ENCODE results near the gene AP1S1. TPM values are rescaled to one million over a fixed set of nuclear protein-coding genes. Genes with fewer than 3 reads are reported as not detected.

The AP1S1 gene
- total RNA-seq, 1 donor, result 77.5 TPM

GRCh38 chr7:101175664-101176063 is 21.4 kb downstream of the AP1S1 start:
- TF ChIP-seq, protein P1, sequence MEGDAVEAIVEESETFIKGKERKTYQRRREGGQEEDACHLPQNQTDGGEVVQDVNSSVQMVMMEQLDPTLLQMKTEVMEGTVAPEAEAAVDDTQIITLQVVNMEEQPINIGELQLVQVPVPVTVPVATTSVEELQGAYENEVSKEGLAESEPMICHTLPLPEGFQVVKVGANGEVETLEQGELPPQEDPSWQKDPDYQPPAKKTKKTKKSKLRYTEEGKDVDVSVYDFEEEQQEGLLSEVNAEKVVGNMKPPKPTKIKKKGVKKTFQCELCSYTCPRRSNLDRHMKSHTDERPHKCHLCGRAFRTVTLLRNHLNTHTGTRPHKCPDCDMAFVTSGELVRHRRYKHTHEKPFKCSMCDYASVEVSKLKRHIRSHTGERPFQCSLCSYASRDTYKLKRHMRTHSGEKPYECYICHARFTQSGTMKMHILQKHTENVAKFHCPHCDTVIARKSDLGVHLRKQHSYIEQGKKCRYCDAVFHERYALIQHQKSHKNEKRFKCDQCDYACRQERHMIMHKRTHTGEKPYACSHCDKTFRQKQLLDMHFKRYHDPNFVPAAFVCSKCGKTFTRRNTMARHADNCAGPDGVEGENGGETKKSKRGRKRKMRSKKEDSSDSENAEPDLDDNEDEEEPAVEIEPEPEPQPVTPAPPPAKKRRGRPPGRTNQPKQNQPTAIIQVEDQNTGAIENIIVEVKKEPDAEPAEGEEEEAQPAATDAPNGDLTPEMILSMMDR (IDR thresholded peaks at IDR 0.05; ENCODE audit: insufficient read depth, low read length), result no peak
- H3K4me3 ChIP-seq (ENCODE audit: low read depth, low read length), result no peak overlapping the region
- no peak for DNase-seq (ENCODE audit: low read depth)

GRCh38 chr7:101177644-101178043 is 23.4 kb downstream of the AP1S1 start:
- H3K4me3 ChIP-seq (ENCODE audit: low read depth, low read length), result no peak overlapping the region
- DNase-seq (ENCODE audit: low read depth), result no peak
- TF ChIP-seq, protein P1 (IDR thresholded peaks at IDR 0.05; ENCODE audit: insufficient read depth, low read length), result no peak

DNA sequence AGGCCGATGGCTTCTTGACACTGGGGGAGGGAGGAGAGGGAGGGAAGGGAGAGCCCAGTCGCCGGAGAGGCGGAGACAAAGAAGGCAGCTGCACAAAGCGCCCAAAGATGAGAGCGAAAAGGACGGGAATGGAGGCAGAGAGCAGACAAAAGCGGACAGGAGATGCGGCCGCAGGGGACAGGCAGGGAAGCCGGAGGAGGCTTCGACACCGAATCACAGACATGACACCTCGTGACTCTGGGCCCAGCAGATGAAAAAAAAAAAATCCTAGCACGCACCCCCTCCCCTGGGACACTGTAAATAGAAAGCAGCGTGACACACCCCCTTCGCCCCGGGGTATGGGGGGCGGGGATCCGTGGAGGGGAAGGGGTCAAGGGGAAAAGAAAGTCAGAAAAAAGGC is 24.8 kb downstream of the AP1S1 start:
- no peak overlapping the region for H3K4me3 ChIP-seq (ENCODE audit: low read depth, low read length)
- TF ChIP-seq, protein P1 (IDR thresholded peaks at IDR 0.05; ENCODE audit: insufficient read depth, low read length), result no peak
- DNase-seq (ENCODE audit: low read depth), result no peak

GRCh38 chr7:101179713-101180112 is 25.4 kb downstream of the AP1S1 start:
- TF ChIP-seq, protein P1 (IDR thresholded peaks at IDR 0.05; ENCODE audit: insufficient read depth, low read length), result no peak
- no peak overlapping the region for H3K4me3 ChIP-seq (ENCODE audit: low read depth, low read length)
- DNase-seq (ENCODE audit: low read depth), result no peak

DNA sequence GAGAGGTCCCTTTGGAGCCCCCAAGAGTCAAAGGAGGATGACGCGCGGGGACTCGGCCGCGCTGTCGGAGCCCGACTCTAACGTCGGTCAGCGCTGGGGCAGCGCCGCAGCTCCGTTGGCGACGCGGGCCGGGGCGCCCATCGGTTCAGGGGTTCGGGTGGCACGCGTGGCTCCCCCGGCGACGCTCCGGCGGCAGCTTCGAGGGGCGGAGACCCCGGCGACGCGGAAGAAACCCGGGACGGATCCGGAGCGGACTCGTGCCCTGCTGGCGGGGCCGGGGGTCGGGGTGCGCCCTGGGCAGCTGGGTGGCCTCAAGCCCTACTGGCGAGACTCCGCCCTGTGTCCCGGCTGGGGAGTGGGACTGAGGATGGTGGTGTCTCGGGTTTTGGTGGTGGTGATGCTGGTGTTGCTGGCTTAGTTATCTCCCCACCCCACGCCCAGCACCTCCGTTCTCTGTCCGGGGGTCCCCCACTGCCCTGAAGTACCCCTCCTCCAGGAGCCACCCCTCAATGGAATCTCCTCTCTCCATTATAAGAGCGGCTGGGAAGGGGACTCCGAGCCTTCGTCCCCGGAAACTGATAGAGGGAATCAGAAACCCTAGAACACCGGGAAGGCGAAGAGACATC is 26.0 kb downstream of the AP1S1 start, which contains the start of gene NAT16:
Gene NAT16 (minus strand): TSS at position 164 of the 626 bp plus-strand sequence. CDS start 5,486 bp downstream, outside the sequence.
- TF ChIP-seq, protein P1 (IDR thresholded peaks at IDR 0.05; ENCODE audit: insufficient read depth, low read length), result no peak
- H3K4me3 ChIP-seq (ENCODE audit: low read depth, low read length), result no peak within 1 kb of the TSS
- DNase-seq (ENCODE audit: low read depth), result no peak

GRCh38 chr7:101185258-101185839 is 31.1 kb downstream of the AP1S1 start:
- peak; percentile 25 for DNase-seq (ENCODE audit: low read depth)
- H3K4me3 ChIP-seq (ENCODE audit: low read depth, low read length), result no peak overlapping the region
- TF ChIP-seq, protein P1 (IDR thresholded peaks at IDR 0.05; ENCODE audit: insufficient read depth, low read length), result no peak
